SK-N-SH (cell line): ENCODE measurements around the gene CTSF. TPM values are rescaled to one million over a fixed set of nuclear protein-coding genes. Genes with fewer than 3 reads are reported as not detected.

Experiments used
- CTCF ChIA-PET: fragments of 300-600, 350-600 bp; formaldehyde crosslinking; extraction: SDS; loops from one replicate; lab custom pipeline; 2021; lab: Yijun Ruan, JAX
- POLR2A ChIA-PET: fragments of 350-600 bp; sonication (Branson Sonifier 250); formaldehyde crosslinking; extraction: SDS; loops from one replicate; lab custom pipeline; 2020; ENCODE audit warnings: antibody characterized with exemption, inconsistent platforms; lab: Yijun Ruan, JAX
- DNase-seq: peaks from one replicate; pipeline ENCODE4 v3.0.0; 2012
- H2AFZ ChIP-seq: fragments of 200-600 bp; sonication (generic); 2 replicates; pipeline ENCODE4 v1.8.1; 2016; ENCODE audit warnings: antibody characterized with exemption, mild to moderate bottlenecking, low read depth
- H3F3A ChIP-seq: fragments of 200-600 bp; sonication (generic); replicated peaks from 2 replicates; pipeline ENCODE3; 2016; ENCODE audit warnings: antibody characterized with exemption, mild to moderate bottlenecking; ENCODE audit not compliant: insufficient read depth
- H3K27ac ChIP-seq, 2 experiments: fragments of 200-500 bp in 1 of 2; fragments of 200-600 bp in 1 of 2; sonication (Bioruptor generic) in 1 of 2; sonication (generic), shearing (Covaris generic) in 1 of 2; 2 replicates each; pipeline versions ENCODE4 v1.5.1 to v1.6.1; 2014 to 2016; ENCODE audit warnings: low read depth in 2 of 2, inconsistent platforms in 1 of 2, low read length in 1 of 2, mild to moderate bottlenecking in 1 of 2, mixed read lengths in 1 of 2
- H3K27me3 ChIP-seq: fragments of 200-600 bp; sonication (generic), shearing (Covaris generic); 2 replicates; pipeline ENCODE4 v1.6.1; 2016; ENCODE audit warnings: mixed run types; ENCODE audit not compliant: insufficient read depth
- H3K36me3 ChIP-seq, 2 experiments: fragments of 200-500 bp in 1 of 2; fragments of 200-600 bp in 1 of 2; sonication (Bioruptor generic) in 1 of 2; sonication (generic) in 1 of 2; replicated peaks in 1 of 2; 2 replicates each; pipeline versions ENCODE3 to v1.5.1; 2014 to 2016; ENCODE audit warnings: low read length in 1 of 2, mild to moderate bottlenecking in 1 of 2; ENCODE audit not compliant: insufficient read depth in 2 of 2, control insufficient read depth in 1 of 2
- H3K4me1 ChIP-seq, 2 experiments: fragments of 200-500 bp in 1 of 2; fragments of 200-600 bp in 1 of 2; sonication (Bioruptor generic) in 1 of 2; sonication (generic), shearing (Covaris generic) in 1 of 2; 2 replicates each; pipeline versions ENCODE4 v1.5.1 to v1.6.1; 2014 to 2016; ENCODE audit warnings: low read depth in 1 of 2, low read length in 1 of 2, mixed run types in 1 of 2; ENCODE audit not compliant: insufficient read depth in 2 of 2, control insufficient read depth in 1 of 2
- H3K4me2 ChIP-seq: fragments of 200-600 bp; sonication (generic), shearing (Covaris generic); 2 replicates; pipeline ENCODE4 v1.6.1; 2017; ENCODE audit warnings: mixed run types
- H3K4me3 ChIP-seq, 2 experiments: fragments of 200-500 bp in 1 of 2; fragments of 200-600 bp in 1 of 2; sonication (Bioruptor generic) in 1 of 2; sonication (generic), shearing (Covaris generic) in 1 of 2; 2 replicates each; pipeline versions ENCODE4 v1.5.1 to v1.8.1; 2014 to 2016; ENCODE audit warnings: low read depth in 2 of 2, inconsistent platforms in 1 of 2, low read length in 1 of 2, mild to moderate bottlenecking in 1 of 2, mixed read lengths in 1 of 2, moderate library complexity in 1 of 2
- H3K79me2 ChIP-seq: fragments of 200-600 bp; sonication (generic); 2 replicates; pipeline ENCODE4 v1.8.1; 2017; ENCODE audit warnings: mild to moderate bottlenecking; ENCODE audit not compliant: insufficient read depth
- H3K9ac ChIP-seq: fragments of 200-600 bp; sonication (generic); 2 replicates; pipeline ENCODE4 v1.6.1; 2017; ENCODE audit warnings: mixed run types
- H3K9me2 ChIP-seq: fragments of 200-600 bp; sonication (generic); 2 replicates; pipeline ENCODE4 v1.6.1; 2017; ENCODE audit warnings: mixed run types
- H3K9me3 ChIP-seq: fragments of 200-600 bp; sonication (generic); 2 replicates; pipeline ENCODE4 v1.6.1; 2017; ENCODE audit warnings: mixed run types, mild to moderate bottlenecking, moderate library complexity
- H4K20me1 ChIP-seq: fragments of 200-600 bp; sonication (generic); 2 replicates; pipeline ENCODE4 v1.6.1; 2017; ENCODE audit warnings: mild to moderate bottlenecking, mixed run types; ENCODE audit not compliant: insufficient read depth
- CTCF ChIP-seq: fragments of 200-600 bp; sonication (generic); IDR thresholded peaks from 2 replicates; pipeline ENCODE4 v1.6.1; 2017; ENCODE audit warnings: antibody characterized with exemption, mild to moderate bottlenecking, moderate library complexity
- FOSL2 ChIP-seq: IDR thresholded peaks from 2 replicates; pipeline ENCODE4 v1.4.0; 2012; ENCODE audit warnings: low read depth, mild to moderate bottlenecking, moderate library complexity, borderline replicate concordance
- GABPA ChIP-seq: IDR thresholded peaks from 2 replicates; pipeline ENCODE4 v1.4.0; 2012; ENCODE audit warnings: low read depth, mild to moderate bottlenecking
- JUND ChIP-seq: IDR thresholded peaks from 2 replicates; pipeline ENCODE4 v1.4.0; 2012
- MEF2A ChIP-seq: IDR thresholded peaks from 2 replicates; pipeline ENCODE4 v1.4.0; 2012; ENCODE audit warnings: low read depth, borderline replicate concordance
- MXI1 ChIP-seq: IDR thresholded peaks from 2 replicates; pipeline ENCODE4 v1.6.1; 2012; ENCODE audit warnings: mild to moderate bottlenecking, low read depth, low read length, improper control_type of control experiment
- NFIC ChIP-seq: IDR thresholded peaks from 2 replicates; pipeline ENCODE4 v1.4.0; 2012; ENCODE audit warnings: borderline replicate concordance
- NRF1 ChIP-seq: IDR thresholded peaks from 2 replicates; pipeline ENCODE4 v1.6.1; 2012; ENCODE audit warnings: low read depth, mild to moderate bottlenecking, low read length
- POLR2AphosphoS5 ChIP-seq: IDR thresholded peaks from 2 replicates; pipeline ENCODE4 v1.6.1; 2012; ENCODE audit warnings: low read depth, low read length
- RAD21 ChIP-seq: IDR thresholded peaks from 2 replicates; pipeline ENCODE4 v1.6.1; 2012; ENCODE audit warnings: mild to moderate bottlenecking, low read length
- RCOR1 ChIP-seq: fragments of 150-350 bp; IDR thresholded peaks from 2 replicates; pipeline ENCODE4 v1.6.1; 2017; ENCODE audit warnings: antibody characterized with exemption, low read length
- RXRA ChIP-seq: IDR thresholded peaks from 2 replicates; pipeline ENCODE4 v1.4.0; 2012; ENCODE audit warnings: low read depth, mild to moderate bottlenecking, borderline replicate concordance
- SIN3A ChIP-seq: IDR thresholded peaks from 2 replicates; pipeline ENCODE4 v1.6.1; 2012; ENCODE audit warnings: low read depth, mild to moderate bottlenecking, low read length, moderate library complexity, borderline replicate concordance
- SMC3 ChIP-seq: IDR thresholded peaks from 2 replicates; pipeline ENCODE4 v1.6.1; 2012; ENCODE audit warnings: low read depth, low read length, improper control_type of control experiment
- TCF12 ChIP-seq: IDR thresholded peaks from 2 replicates; pipeline ENCODE4 v1.4.0; 2012
- YY1 ChIP-seq: IDR thresholded peaks from 2 replicates; pipeline ENCODE4 v1.4.0; 2012; ENCODE audit warnings: low read depth, mild to moderate bottlenecking
- ZBTB33 ChIP-seq: IDR thresholded peaks from 2 replicates; pipeline ENCODE4 v1.4.0; 2012; ENCODE audit warnings: low read depth, borderline replicate concordance
- WGBS: methylation state at CpG from one replicate; pipeline ENCODE4 v1.1.6; 2017; ENCODE audit warnings: low lambda C conversion rate; 5-methylcytosine and 5-hydroxymethylcytosine counted together
- polyA plus RNA-seq, 3 experiments: library from polyadenylated mRNA; depleted of rRNA; stranded (reverse); fragments of >200 nt; gene quantifications; 2 replicates each; pipeline ENCODE4 v1.2.3, GENCODE V29; 2012
- TF ChIP-seq, protein P1 (sequence below): IDR thresholded peaks from 2 replicates; pipeline ENCODE4; 2012
- TF ChIP-seq, protein P2 (sequence below): IDR thresholded peaks from 2 replicates; pipeline ENCODE4 v1.4.0; 2012; ENCODE audit warnings: low read depth, borderline replicate concordance
- TF ChIP-seq, protein P3 (sequence below): IDR thresholded peaks from 2 replicates; pipeline ENCODE4 v1.6.1; 2012; ENCODE audit warnings: mild to moderate bottlenecking, low read depth, low read length, moderate library complexity

Gene CTSF
- polyA plus RNA-seq, 1 of the 3 experiments (the other 2 are of a cell fraction) = 57.2 TPM

- peaks cover 0 to 7% of the 10 kb centered on the region in 2 experiments; a peak in 1 of 4 replicates for H3K4me1 ChIP-seq
- no peak overlapping the region for H3K27ac ChIP-seq
- no peak for TF ChIP-seq ZBTB33
- no peak for TF ChIP-seq CTCF
- TF ChIP-seq, protein P1, sequence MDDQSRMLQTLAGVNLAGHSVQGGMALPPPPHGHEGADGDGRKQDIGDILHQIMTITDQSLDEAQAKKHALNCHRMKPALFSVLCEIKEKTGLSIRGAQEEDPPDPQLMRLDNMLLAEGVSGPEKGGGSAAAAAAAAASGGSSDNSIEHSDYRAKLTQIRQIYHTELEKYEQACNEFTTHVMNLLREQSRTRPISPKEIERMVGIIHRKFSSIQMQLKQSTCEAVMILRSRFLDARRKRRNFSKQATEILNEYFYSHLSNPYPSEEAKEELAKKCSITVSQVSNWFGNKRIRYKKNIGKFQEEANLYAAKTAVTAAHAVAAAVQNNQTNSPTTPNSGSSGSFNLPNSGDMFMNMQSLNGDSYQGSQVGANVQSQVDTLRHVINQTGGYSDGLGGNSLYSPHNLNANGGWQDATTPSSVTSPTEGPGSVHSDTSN = no peak
- TF ChIP-seq, protein P2, sequence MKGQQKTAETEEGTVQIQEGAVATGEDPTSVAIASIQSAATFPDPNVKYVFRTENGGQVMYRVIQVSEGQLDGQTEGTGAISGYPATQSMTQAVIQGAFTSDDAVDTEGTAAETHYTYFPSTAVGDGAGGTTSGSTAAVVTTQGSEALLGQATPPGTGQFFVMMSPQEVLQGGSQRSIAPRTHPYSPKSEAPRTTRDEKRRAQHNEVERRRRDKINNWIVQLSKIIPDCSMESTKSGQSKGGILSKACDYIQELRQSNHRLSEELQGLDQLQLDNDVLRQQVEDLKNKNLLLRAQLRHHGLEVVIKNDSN = no peak
- no peak for TF ChIP-seq GABPA
- TF ChIP-seq RXRA = no peak
- no peak for TF ChIP-seq POLR2AphosphoS5
- TF ChIP-seq JUND = no peak
- TF ChIP-seq FOSL2 = no peak
- TF ChIP-seq NFIC = no peak
- no peak for TF ChIP-seq NRF1
- TF ChIP-seq, all 33 proteins: peak for 0
- Histone ChIP-seq H3K79me2 (no peaks in the 10 kb centered on the region), H3K4me2 (no peak overlapping the region), H3K9me3 (no peaks in the 10 kb centered on the region), H2AFZ (no peak overlapping the region), H3K27me3 (no peaks in the 10 kb centered on the region), H3K4me3 (no peak overlapping the region), H3K9me2 (no peaks in the 10 kb centered on the region), H3K36me3 (no peaks in the 10 kb centered on the region), H3K9ac (no peak overlapping the region), H4K20me1 (no peaks in the 10 kb centered on the region), H3F3A (no peaks in the 10 kb centered on the region)
- no peak for DNase-seq
- ChIA-PET POLR2A (no interaction called here), CTCF (interaction anchor here (4.2 to 5.1 kb wide), 2 partner anchors 26 to 112 kb away, joined by 14 to 30 read pairs; partner anchors contain the start of genes CCDC87, CCS and RBM4B)
- 89% methylated on average over 8 of the region's 8 CpGs for WGBS
Observed at GRCh38 chr11:66566221-66566620, 2.2 kb downstream of the CTSF start.

GRCh38 chr11:66564984-66565383, 3.4 kb downstream of the CTSF start:
- Histone ChIP-seq H3K9me3 (no peaks in the 10 kb centered on the region), H3K27me3 (no peaks in the 10 kb centered on the region), H3K4me2 (no peak overlapping the region), H3F3A (no peaks in the 10 kb centered on the region), H3K9me2 (no peaks in the 10 kb centered on the region), H3K36me3 (no peaks in the 10 kb centered on the region), H3K9ac (no peak overlapping the region), H3K4me3 (no peak overlapping the region), H4K20me1 (no peaks in the 10 kb centered on the region), H2AFZ (no peak overlapping the region), H3K79me2 (no peaks in the 10 kb centered on the region), H3K4me1 (peaks cover 0 to 7% of the 10 kb centered on the region in 2 experiments; a peak in 1 of 4 replicates), H3K27ac (no peak overlapping the region)
- POLR2A ChIA-PET = no interaction called here
- WGBS = 94% methylated on average over 5 of the region's 5 CpGs
- CTCF ChIA-PET = interaction anchor here (0.7 to 1.1 kb wide), 4 partner anchors 15 to 130 kb away, joined by 3 to 5 read pairs (median 4); partner anchors contain the start of genes CCDC87, CCS and RBM4B
- DNase-seq = no peak
- TF ChIP-seq, protein P3, sequence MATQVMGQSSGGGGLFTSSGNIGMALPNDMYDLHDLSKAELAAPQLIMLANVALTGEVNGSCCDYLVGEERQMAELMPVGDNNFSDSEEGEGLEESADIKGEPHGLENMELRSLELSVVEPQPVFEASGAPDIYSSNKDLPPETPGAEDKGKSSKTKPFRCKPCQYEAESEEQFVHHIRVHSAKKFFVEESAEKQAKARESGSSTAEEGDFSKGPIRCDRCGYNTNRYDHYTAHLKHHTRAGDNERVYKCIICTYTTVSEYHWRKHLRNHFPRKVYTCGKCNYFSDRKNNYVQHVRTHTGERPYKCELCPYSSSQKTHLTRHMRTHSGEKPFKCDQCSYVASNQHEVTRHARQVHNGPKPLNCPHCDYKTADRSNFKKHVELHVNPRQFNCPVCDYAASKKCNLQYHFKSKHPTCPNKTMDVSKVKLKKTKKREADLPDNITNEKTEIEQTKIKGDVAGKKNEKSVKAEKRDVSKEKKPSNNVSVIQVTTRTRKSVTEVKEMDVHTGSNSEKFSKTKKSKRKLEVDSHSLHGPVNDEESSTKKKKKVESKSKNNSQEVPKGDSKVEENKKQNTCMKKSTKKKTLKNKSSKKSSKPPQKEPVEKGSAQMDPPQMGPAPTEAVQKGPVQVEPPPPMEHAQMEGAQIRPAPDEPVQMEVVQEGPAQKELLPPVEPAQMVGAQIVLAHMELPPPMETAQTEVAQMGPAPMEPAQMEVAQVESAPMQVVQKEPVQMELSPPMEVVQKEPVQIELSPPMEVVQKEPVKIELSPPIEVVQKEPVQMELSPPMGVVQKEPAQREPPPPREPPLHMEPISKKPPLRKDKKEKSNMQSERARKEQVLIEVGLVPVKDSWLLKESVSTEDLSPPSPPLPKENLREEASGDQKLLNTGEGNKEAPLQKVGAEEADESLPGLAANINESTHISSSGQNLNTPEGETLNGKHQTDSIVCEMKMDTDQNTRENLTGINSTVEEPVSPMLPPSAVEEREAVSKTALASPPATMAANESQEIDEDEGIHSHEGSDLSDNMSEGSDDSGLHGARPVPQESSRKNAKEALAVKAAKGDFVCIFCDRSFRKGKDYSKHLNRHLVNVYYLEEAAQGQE = no peak
- TF ChIP-seq GABPA (no peak), SMC3 (no peak), SIN3A (no peak), TCF12 (no peak), FOSL2 (no peak), NFIC (no peak), MXI1 (no peak), YY1 (no peak), RAD21 (no peak), RCOR1 (no peak), MEF2A (no peak)
